Measurements from ENCODE around the gene UNKL.

The UNKL gene

GRCh38 chr16:1430214-1430758 lies 15.8 kb upstream of the UNKL start:
- no peak for DNase-seq

DNA sequence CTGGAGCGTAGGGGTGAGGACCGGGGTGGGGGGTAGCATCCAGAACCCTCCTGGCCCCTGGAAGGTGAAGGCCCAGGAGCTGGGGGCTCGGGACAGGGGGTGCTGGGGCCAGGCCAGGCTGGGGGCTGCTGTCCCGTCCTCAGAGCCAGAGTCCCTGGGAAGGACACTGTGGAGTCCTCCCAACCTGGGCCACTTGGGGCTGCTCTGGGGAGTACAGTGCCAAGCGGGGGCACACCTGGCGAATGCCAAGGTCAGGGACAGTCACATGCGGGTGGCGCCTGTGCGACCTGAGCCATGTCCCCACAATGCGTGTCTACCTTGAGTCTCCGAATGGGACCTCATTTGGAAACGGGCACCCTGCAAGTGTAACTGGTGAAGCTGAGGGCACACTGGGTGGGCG lies 15.1 kb upstream of the UNKL start:
- no peak for DNase-seq

DNA sequence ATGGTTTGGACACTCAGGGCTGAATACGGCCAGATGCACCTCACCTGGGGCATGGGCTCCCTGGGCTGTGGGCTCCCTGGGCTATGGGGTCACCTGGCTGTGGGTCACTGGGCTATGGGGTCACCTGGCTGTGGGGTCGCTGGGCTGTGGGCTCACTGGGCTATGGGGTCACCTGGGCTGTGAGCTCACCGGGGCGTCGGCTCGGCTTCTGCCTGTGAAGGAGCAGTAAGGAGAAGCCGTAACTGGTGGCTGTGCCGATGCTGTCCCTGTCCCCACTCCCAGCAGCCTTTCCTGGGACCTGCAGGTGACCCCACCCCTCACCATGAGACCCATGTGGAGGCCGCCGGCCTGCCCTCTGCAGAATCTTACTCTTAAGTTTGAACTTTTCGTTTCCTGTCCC lies 14.5 kb upstream of the UNKL start:
- no peak for DNase-seq

- DNase-seq: peak; percentile 46
These were observed 14.0 kb upstream of the UNKL start for GRCh38 chr16:1428511-1428910.

- no peak for DNase-seq
These were observed 13.3 kb upstream of the UNKL start for GRCh38 chr16:1427473-1428461.

DNA sequence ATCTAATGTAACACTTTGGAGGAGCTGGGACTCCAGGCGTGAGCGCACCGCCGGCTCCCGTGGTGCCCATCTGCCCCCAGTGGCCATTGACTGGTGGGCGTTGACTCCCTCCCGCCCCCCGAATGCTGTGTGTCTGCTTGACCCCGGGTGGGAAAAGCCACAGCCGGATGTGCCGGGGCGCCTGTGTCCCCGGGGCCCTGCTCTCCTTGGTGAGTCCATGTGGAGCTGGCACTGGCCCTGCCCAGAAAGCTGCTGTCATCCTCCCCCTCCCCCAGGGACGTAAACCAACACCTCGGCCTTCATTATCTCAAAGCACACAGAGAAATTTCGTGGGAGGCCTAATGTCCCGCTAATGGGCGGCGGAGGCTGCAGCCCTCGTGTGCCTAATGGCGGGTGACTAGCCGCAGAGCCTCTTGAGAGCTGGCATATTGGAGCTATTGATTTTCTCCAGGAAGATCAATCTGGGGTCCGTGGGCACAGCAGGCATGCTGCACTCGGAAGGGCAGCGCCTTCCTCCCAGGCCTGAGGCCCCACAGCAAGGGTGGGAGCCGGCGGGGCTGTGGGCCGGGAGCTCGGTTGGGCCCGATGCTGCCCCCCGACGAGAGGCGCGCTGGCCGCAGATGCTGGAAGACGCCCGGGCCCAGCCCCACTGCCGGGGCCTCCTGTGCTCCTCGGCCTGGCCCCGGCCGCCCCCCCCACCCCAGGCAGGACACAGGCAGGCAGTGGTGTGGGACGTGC lies 12.4 kb upstream of the UNKL start:
- DNase-seq: no peak

GRCh38 chr16:1425616-1426370 lies 11.3 kb upstream of the UNKL start:
- DNase-seq: no peak

DNA sequence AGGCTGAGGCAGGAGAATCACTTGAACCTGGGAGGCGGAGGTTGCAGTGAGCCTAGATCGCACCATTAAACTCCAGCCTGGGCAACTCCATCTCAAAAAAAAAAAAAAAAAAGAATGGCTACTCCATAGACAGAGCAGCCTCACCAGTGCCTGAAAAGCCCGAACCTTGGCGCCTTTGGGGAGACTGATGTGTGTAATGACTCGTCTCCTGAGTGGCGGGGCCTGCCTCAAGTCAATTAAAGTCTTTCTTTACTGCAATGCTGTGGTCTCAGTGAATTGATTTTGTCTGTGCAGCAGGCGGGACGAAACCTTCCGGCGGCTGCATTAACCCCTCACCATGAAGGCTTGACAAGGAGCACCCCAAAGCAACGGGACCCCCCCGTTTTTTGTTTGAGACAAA lies 9.5 kb upstream of the UNKL start:
- DNase-seq: no peak

- no peak for DNase-seq
These were observed 7.6 kb upstream of the UNKL start for GRCh38 chr16:1422076-1422475.

DNA sequence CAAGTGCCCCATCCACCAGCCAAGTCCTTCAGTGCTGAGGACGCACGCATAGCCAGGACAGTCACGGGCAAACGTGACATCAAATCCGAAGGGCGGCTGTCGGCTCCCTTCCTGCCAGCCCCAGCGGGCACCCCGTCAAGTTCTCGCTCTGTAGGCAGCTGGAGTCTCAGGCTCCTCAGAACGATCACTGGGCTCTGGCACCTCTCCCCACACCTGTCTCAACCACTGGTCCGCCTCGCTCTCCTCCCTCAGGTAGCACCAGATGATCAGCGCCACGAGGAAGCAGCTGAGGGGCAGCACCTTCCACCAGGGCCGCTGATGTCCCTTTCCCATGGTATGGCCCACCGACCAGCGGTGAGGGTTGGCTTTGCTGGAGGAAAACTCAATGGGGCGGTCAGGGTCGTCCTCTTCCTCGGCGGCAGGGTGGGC lies 5.6 kb upstream of the UNKL start:
- no peak for DNase-seq

- DNase-seq: no peak
These were observed 2.0 kb upstream of the UNKL start for GRCh38 chr16:1416521-1416941.

GRCh38 chr16:1413684-1414531 lies 596 bp downstream of the UNKL start:
- peak; percentile 59 for DNase-seq

- DNase-seq: no peak
These were observed 1.7 kb downstream of the UNKL start for GRCh38 chr16:1412847-1413246.

DNA sequence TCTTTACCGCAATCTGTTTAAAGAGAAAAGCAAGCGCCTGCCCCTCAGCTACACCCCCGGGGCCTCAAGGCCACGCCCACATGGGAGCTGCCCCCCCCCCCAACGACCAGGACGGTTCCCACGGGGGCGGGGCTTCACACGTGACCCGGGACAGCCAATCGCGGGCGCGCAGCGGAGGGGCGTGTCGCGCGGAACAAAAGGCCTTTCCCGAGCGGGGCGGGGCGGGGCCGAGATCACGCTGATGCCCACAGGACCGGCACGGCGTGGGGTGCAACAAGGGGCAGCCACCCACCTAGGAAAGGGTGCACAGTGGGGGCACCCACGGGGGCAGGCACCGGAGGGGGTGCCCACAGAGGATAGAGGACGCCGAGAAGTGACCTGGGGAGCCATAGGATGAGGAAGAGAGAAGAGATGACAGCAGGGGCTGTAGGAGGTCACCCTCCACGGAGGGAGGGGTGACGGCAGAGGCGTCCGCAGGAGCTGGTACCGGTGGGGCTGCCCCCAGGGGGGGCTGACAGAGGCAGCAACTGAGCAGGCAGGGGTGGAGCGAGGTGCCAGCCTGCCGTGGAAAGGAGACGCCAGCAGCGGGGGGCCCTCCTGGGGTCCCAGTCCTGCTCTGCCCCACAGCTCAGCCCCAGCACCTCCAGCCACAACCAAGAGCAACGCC lies 6.2 kb downstream of the UNKL start:
- peak; percentile 87 for DNase-seq

- no peak for DNase-seq
These were observed 6.8 kb downstream of the UNKL start for GRCh38 chr16:1407753-1408152.

DNA sequence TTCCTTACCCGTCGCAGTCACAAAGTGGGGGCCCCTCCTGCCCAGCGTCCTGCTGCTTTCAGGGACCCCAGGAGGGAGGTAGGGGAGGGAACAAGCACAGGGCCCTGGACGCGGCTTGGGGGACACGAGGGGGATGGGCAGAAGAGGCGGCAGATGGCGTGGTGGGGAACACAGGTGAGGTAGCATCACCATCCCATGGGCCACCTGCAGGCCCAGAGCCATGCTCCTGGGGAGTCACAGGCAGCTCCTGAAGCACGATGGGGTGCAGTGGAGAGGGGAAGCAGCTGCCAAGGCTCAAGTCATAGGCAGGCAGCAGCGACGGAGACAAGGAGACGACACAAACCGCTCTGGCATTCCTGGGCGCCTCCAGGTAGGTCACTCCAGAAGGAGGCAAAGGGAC lies 10.8 kb downstream of the UNKL start:
- no peak for DNase-seq

DNA sequence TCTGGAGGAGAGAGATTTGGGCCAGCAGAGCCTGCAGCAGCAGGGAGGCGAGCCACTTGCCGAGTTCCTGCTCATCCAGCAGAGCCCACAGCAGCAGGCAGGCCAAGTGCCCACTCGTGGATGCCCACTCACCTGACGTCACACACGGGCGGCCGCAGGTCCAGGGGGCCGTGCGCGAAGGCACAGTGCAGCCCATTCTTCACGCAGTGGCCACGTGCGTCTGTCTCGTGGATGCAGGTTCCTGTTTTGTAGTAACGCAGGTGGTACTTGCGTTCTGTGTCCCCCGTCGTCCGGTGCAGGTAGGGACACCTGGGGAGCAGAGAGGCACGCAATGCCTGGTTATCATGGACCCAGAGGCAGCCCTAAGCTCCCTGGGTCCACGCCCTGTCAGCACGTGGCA lies 11.5 kb downstream of the UNKL start:
- no peak for DNase-seq

DNA sequence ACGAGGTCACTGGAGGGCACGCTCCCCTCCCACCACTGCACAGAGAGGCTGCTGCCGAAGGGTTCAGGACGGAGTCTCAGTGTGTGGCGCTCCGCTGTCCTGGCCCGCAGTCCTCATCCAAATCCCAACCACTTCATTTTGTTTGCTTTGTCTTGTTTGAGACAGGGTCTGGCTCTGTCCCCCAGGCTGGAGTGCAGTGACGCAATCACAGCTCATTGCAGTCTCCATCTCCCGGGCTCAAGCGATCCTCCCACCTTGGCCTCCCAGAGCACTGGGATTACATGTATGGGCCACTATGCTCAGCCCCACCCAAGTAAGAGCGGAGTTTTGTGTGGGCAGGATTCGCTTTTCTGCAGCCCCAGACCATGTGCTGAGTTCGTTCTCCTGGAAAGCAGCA lies 12.7 kb downstream of the UNKL start:
- no peak for DNase-seq

- no peak for DNase-seq
These were observed 13.3 kb downstream of the UNKL start for GRCh38 chr16:1401061-1401757.

GRCh38 chr16:1398826-1399581 lies 15.5 kb downstream of the UNKL start:
- DNase-seq: no peak

Measured in inflammatory macrophage treated with lipopolysaccharide for 4 hours (primary cell).